Right lobe of liver (tissue), 6 donors: ENCODE data around the gene COIL. TPM values are rescaled to one million over a fixed set of nuclear protein-coding genes. Genes with fewer than 3 reads are reported as not detected.

Source experiments
- ATAC-seq, 4 donors: fragments of 200-7000 bp; cut with Tn5 transposase; one replicate each; pipeline ENCODE4 v1.9.1; 2020; ENCODE audit warnings: mild to moderate bottlenecking in 4 of 4, moderate library complexity in 4 of 4
- DNase-seq, 3 donors: peaks; one replicate each; pipeline ENCODE4 v3.0.0-alpha.2; 2020
- H3K27ac ChIP-seq, 3 donors: fragments of 200-600 bp; one replicate each; pipeline ENCODE4 v1.8.0; 2022
- H3K27me3 ChIP-seq, 2 donors: fragments of 200-600 bp; one replicate each; pipeline ENCODE4 v1.8.0; 2022
- H3K36me3 ChIP-seq, 4 donors: fragments of 200-600 bp; sonication (generic) in 1 of 4; one replicate each; pipeline versions ENCODE4 v1.5.1 to v1.8.0; 2017 to 2022; ENCODE audit warnings: control low read depth in 1 of 4
- H3K4me1 ChIP-seq, 4 donors: fragments of 200-600 bp; sonication (generic) in 1 of 4; one replicate each; pipeline versions ENCODE4 v1.5.1 to v1.8.0; 2017 to 2022; ENCODE audit warnings: control low read depth in 1 of 4
- H3K4me3 ChIP-seq, 3 donors: fragments of 200-600 bp; one replicate each; pipeline ENCODE4 v1.8.0; 2022
- H3K9me3 ChIP-seq, 4 donors: fragments of 200-600 bp; sonication (generic) in 1 of 4; one replicate each; pipeline versions ENCODE4 v1.5.1 to v1.8.0; 2017 to 2022; ENCODE audit warnings: control low read depth in 1 of 4
- POLR2A ChIP-seq: fragments of 450-650 bp; IDR thresholded peaks from one replicate; pipeline ENCODE4 v1.6.1; 2017; ENCODE audit warnings: antibody characterized with exemption, mild to moderate bottlenecking
- WGBS: methylation state at CpG from one replicate; pipeline ENCODE4 v1.1.6; 2018; ENCODE audit warnings: low coverage, low lambda C conversion rate; ENCODE audit not compliant: insufficient coverage; ENCODE audit errors: missing lambda C conversion rate; 5-methylcytosine and 5-hydroxymethylcytosine counted together
- intact Hi-C, 2 donors: fragments of 100-400 bp; cut with DNase I; formaldehyde crosslinking; loops; one replicate each; pipeline versions ENCODE4 v1.11.2 to v1.14.1; 2022
- total RNA-seq, 6 experiments: library from RNA; depleted of rRNA in 2 of 6; stranded (reverse); fragments of >200 nt in 2 of 6; fragmentation: NEBNext Ultra II Directional in 3 of 6; extraction: Animal tissue kit (Norgen Biotek cat#: 25700) in 3 of 6; gene quantifications; one replicate each; pipeline versions ENCODE4 v1.1.0 to v1.2.4, GENCODE V29; 2016 to 2023
- TF ChIP-seq, protein P1 (sequence below), 4 donors: fragments of 200-600 bp in 3 of 4; fragments of 450-650 bp in 1 of 4; IDR thresholded peaks; one replicate each; pipeline versions ENCODE4 v1.5.1 to v1.8.0; 2016 to 2022; ENCODE audit warnings: antibody characterized with exemption in 4 of 4, mild to moderate bottlenecking in 2 of 4
- donor health status: DM: no; HTN: yes; CAD: no.
- donor health status: DM: no; HTN: no; CAD: no.
- donor health status: DM: no; HTN: no; CAD: no.
- donor health status: DM: no; HTN: yes; CAD: no.
- donor health status: DM: no; HTN: yes; CAD: no.

COIL gene
- total RNA-seq, 6 experiments from 2014 or later, result 5.5 to 7.1 (median 6.5) TPM

DNA sequence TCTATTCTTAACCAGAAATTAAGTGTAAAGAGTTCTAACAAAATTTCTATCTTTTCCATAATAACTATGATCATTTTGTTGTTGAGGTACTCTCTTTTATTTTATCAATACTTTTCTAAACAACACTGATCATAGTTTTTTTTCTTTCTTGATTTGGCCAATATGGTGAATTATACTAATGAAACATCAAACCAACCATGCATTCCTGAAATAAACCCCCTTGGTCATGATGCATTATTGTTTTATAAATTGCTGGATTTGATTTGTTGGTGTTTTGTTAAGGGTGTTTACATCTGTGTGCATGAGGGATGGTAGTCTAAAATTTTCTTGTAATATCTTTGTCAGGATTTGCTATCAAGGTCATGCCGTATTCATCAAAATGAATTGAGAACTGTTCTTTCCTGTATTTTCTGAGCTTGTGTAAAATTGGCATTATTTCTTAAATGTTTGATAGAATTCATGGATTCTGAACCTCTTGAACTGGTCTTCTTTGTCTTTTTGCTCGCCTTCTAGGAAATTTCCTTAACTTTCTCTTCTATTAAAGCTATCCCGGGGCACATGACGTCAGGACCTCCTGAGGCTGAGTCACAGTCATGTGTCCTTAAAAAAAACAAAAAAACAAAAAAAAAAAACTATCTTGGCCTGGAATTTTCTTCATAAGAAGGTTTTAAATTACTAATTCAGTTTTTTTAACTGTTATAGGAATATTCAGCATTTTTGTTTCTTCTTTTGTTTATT, 43.1 kb downstream of the COIL start:
- ATAC-seq (no peak), DNase-seq (no peak)
- no peaks in the 10 kb centered on the region for H3K36me3 ChIP-seq
- no peaks in the 10 kb centered on the region for H3K9me3 ChIP-seq
- no peak overlapping the region for H3K27ac ChIP-seq
- H3K4me1 ChIP-seq, result peaks cover 0 to 14% (median 5%) of the 10 kb centered on the region in 4 donors
- TF ChIP-seq POLR2A, result no peak
- TF ChIP-seq, protein P1, sequence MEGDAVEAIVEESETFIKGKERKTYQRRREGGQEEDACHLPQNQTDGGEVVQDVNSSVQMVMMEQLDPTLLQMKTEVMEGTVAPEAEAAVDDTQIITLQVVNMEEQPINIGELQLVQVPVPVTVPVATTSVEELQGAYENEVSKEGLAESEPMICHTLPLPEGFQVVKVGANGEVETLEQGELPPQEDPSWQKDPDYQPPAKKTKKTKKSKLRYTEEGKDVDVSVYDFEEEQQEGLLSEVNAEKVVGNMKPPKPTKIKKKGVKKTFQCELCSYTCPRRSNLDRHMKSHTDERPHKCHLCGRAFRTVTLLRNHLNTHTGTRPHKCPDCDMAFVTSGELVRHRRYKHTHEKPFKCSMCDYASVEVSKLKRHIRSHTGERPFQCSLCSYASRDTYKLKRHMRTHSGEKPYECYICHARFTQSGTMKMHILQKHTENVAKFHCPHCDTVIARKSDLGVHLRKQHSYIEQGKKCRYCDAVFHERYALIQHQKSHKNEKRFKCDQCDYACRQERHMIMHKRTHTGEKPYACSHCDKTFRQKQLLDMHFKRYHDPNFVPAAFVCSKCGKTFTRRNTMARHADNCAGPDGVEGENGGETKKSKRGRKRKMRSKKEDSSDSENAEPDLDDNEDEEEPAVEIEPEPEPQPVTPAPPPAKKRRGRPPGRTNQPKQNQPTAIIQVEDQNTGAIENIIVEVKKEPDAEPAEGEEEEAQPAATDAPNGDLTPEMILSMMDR (IDR thresholded peaks at IDR 0.05), result no peak
- intact Hi-C loops, result no loop called here
- H3K27me3 ChIP-seq, result no peaks in the 10 kb centered on the region
- WGBS, result 70% methylated on average over 4 of the region's 4 CpGs
- no peak overlapping the region for H3K4me3 ChIP-seq

DNA sequence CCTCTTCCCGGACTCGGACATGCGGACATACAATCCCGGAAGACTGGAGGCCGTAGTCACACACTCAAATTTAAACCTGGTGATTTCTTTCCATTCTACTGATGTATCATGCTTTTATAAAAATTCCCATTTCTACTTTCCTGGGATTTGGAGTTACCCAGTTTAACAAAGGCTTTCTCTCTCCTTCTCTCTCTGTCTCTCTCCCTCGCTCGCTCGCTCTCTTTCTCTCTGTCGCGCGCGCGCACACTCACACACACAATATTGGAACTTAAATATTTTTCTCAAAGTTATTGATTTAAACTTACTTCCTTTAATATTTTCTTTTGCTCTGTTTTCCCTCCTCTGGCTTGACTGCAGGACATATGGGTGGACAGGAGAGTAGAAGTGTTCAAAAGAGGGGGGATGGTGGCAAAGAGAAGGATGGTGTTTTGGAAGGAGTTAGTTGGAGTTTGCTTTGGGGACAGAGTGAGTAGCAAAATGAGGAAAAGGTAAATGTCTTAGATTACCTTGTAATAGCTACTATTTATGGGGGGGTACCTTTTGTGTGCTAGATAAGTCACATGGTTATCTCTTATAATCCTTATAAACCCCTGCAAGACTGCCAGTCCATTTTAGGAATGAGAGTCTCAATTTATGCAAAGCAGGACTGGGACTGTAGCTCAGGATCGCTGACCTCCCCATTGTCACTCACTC, 46.1 kb downstream of the COIL start:
- intact Hi-C loops, result no loop called here
- peak overlapping the region; percentile 87 to 94 (median 94) for H3K27ac ChIP-seq
- TF ChIP-seq, protein P1 (IDR thresholded peaks at IDR 0.05), result no peak
- TF ChIP-seq POLR2A, result no peak
- H3K4me3 ChIP-seq, result peak overlapping the region; percentile 72 to 94 (median 82)
- no peaks in the 10 kb centered on the region for H3K27me3 ChIP-seq
- H3K4me1 ChIP-seq, result peaks cover 0 to 37% (median 16%) of the 10 kb centered on the region in 4 donors
- 9% methylated on average over 14 of the region's 14 CpGs for WGBS
- no peaks in the 10 kb centered on the region for H3K36me3 ChIP-seq
- ATAC-seq, result no peak
- no peaks in the 10 kb centered on the region for H3K9me3 ChIP-seq
- DNase-seq, result peak in 1 of 3 donors; percentile 45

DNA sequence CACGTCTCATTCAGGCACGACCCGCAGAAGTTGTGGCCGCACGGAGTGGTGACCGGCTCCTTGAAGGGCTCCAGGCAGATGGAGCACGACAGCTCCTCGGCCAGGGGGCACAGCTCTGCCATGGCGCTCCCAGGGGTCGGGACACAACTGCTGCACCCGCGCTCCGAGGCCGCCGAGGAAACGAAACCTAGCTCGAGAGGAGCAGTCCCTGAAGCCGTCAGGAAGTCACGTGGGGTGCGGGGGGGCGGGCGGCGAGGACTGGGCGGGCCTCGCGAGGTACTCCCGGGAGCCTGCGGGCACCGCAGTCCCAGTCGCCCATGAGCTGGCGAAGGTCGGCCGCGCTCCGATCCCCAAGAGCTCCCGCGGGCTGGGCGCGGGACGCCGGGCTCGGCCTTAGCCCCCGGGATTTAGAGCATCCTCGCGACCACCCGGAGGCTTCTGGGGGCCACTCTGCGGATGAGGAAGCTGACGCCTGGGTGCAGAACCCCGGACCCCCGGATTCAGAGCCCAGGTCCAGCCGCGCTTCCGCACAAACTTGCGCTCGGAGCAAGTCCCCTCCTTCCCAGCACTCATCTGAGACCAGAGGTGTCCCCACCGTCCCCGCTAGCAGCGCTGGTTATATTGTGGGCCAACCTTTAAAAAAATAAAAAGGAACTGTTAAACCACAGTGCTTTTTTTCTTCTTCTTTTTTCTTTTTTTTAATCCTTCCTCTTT, 46.8 kb downstream of the COIL start, which contains the start of gene TRIM25:
Gene TRIM25 (minus strand): TSS at position 183 of the 714 bp plus-strand sequence. CDS start 61 bp downstream, at position 122.
- peak; percentile 96 to 98 (median 97) for DNase-seq

DNA sequence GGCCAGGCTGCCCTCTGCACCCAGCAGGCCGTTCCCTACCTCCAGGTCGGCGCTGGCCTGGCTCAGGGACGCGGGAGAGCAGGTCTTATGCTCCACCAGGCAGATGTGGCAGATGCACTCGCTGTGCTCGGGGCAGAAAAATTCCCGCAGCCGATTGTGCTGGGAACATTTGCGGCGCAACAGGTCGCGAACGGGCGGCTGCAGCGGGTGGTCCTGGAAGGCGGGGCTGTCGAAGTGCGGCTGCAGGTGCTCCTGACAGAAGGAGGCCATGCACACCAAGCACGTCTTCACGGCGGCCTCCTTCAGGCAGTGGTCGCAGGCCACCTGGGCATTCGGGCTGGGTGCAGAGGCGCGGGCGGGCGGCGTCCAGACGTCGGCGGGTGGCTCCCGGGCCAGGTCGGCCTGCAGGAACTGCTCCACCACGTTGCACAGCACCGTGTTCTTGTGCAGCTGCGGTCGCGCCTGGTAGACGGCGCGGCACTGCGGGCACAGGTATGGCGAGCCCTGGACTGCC, 47.4 kb downstream of the COIL start:
- peaks cover 0 to 51% (median 21%) of the 10 kb centered on the region in 4 donors for H3K4me1 ChIP-seq
- TF ChIP-seq, protein P1 (IDR thresholded peaks at IDR 0.05), result no peak
- intact Hi-C loops, result no loop called here
- ATAC-seq, result peak; percentile 11 to 45 (median 42)
- peak overlapping the region; percentile 72 to 94 (median 82) for H3K4me3 ChIP-seq
- peak overlapping the region; percentile 87 to 94 (median 94) for H3K27ac ChIP-seq
- peak in 1 of 3 donors; percentile 62 for DNase-seq
- H3K36me3 ChIP-seq, result peaks cover 0 to 3% (median 0%) of the 10 kb centered on the region in 4 donors
- 0% methylated on average over 3 of the region's 44 CpGs for WGBS
- no peaks in the 10 kb centered on the region for H3K9me3 ChIP-seq
- no peaks in the 10 kb centered on the region for H3K27me3 ChIP-seq

More for the DNA sequence above, 46.8 kb downstream of the COIL start, which contains the start of gene TRIM25:
- H3K4me1 ChIP-seq, result peaks cover 0 to 44% (median 19%) of the 10 kb centered on the region in 4 donors
- intact Hi-C loops, result no loop called here
- ATAC-seq, result peak; percentile 74 to 87 (median 81)
- no peaks in the 10 kb centered on the region for H3K9me3 ChIP-seq
- H3K27ac ChIP-seq, result peak within 1 kb of the TSS; percentile 87 to 94 (median 94)
- TF ChIP-seq, protein P1 (IDR thresholded peaks at IDR 0.05), result no peak
- peak; percentile 99 for TF ChIP-seq POLR2A
- H3K4me3 ChIP-seq, result peak within 1 kb of the TSS; percentile 72 to 94 (median 82)
- H3K27me3 ChIP-seq, result no peaks in the 10 kb centered on the region
- 0% methylated on average over 9 of the region's 58 CpGs for WGBS
- H3K36me3 ChIP-seq, result no peaks in the 10 kb centered on the region
